Measurements from ENCODE around the gene ASXL1.
"Not testable (repeated sequence)": the region's sequence is repeated elsewhere in the genome, so short reads cannot be mapped to it uniquely, and the experiment has no call there.

The ASXL1 gene

GRCh38 chr20:32336918-32337347 lies 21.2 kb upstream of the ASXL1 start:
- in situ Hi-C loops (cut with MboI; ENCODE audit: low sequenced_read_pairs): no loop called here

DNA sequence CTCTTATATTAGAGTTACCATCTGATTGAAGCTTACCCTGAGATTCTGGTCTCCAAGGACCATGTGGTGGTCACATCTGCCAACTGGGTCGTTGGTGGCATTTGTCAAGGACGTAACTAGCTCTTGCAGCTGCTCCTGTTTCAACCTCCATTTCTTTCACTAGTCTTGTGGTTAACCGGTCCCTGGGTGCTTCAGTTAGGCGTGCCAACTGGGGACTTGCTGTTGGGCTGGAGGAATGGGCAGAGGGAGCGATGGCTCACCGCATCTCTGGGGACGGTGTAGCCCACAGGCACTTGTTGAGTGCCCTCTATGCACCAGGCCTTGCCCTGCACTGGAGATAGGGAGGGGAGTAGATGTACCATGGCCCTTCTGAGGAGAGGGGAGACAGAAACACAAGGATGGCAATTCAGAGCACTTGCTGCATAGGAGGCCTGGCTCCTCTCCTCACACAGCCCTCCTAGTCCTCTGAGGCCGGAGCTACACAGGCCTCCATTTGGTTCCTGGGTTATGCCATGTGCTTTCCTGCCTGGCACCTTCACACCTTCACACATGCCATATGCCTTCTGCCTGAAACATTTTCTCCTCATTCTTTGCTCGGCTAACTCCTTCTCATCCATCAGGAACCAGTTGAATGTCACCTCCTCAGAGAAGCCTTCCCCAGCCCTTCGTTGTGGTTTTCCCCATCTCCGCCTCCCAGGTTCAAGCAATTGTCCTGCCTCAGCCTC lies 20.0 kb upstream of the ASXL1 start:
- in situ Hi-C loops (cut with MboI; ENCODE audit: low sequenced_read_pairs): no loop called here

DNA sequence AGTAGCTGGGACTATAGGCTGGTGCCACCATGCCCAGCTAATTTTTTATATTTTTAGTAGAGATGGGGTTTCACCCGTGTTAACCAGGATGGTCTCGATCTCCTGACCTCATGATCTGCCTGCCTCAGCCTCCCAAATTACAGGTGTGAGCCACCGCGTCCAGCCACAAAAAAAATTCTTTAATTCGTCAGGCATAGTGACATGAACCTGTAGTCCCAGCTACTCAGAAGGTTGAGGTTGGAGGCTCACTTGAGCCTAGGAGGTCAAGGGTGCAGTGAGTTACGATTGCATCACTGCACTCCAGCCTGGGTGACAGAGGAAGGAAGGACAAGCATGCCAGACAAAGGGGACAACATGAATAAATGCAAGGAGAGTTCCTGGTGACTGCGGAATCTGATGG lies 19.5 kb upstream of the ASXL1 start:
- in situ Hi-C loops (cut with MboI; ENCODE audit: low sequenced_read_pairs): no loop called here

DNA sequence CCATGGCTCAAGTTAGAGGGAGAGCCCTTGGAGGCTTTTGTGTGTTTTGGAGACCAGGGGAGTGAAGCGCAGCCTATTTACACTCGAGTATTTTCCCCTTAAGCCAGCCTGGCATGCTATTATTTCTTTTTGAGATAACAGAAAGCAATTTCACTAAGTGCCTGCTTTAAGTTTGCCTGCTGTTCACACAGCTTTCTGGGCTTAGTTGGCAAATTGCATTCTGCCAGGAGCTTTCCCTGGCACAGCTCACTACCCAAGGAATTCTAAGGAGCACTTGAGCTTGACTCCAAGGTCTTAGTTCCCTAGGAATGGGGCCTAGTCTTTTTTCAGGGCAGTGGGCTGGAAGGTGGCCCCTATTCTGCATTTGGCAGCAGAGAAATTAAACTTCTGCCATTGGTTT lies 19.0 kb upstream of the ASXL1 start:
- in situ Hi-C loops (cut with MboI; ENCODE audit: low sequenced_read_pairs): no loop called here

- in situ Hi-C loops (cut with MboI; ENCODE audit: low sequenced_read_pairs): not testable (repeated sequence)
Measured at GRCh38 chr20:32341053-32341452, 17.1 kb upstream of the ASXL1 start.

GRCh38 chr20:32343439-32343838 lies 14.7 kb upstream of the ASXL1 start:
- in situ Hi-C loops (cut with MboI; ENCODE audit: low sequenced_read_pairs): no loop called here

DNA sequence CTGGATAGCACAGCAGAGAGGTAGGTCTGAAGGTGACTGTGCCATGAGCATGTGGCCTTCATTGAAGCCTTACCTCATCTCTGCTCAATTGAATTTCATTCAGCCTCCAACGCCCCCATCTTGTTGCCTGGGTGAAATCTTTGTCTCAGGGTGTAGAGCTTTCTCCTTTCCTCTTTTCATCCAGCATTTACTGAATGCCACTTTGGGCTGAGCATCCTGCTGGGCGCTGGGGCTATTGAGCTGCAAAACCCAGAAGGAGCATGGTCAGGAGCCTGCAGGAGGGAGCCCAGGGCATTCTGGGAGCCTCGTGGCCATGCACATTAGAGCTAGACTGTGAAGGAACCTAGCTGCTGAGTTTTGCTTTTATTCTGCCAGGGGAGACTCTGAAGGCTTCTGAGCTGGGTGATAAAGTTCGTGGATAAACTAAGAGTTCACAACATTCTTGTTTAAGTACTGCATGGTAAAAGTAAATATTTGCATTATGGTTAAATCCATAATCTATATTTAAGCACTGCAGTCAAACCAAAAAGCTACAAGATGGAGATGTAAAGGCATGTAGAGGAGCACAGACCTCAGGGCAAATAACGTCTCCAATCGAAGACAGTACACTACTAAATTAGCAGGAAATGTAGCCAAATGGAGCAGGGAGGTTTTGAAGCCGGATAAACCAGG lies 13.2 kb upstream of the ASXL1 start:
- in situ Hi-C loops (cut with MboI; ENCODE audit: low sequenced_read_pairs): no loop called here

GRCh38 chr20:32348207-32348606 lies 9.9 kb upstream of the ASXL1 start:
- in situ Hi-C loops (cut with MboI; ENCODE audit: low sequenced_read_pairs): no loop called here

- in situ Hi-C loops (cut with MboI; ENCODE audit: low sequenced_read_pairs): no loop called here
Measured at GRCh38 chr20:32350421-32350820, 7.7 kb upstream of the ASXL1 start.

- in situ Hi-C loops (cut with MboI; ENCODE audit: low sequenced_read_pairs): no loop called here
Measured at GRCh38 chr20:32352121-32352720, 5.9 kb upstream of the ASXL1 start.

DNA sequence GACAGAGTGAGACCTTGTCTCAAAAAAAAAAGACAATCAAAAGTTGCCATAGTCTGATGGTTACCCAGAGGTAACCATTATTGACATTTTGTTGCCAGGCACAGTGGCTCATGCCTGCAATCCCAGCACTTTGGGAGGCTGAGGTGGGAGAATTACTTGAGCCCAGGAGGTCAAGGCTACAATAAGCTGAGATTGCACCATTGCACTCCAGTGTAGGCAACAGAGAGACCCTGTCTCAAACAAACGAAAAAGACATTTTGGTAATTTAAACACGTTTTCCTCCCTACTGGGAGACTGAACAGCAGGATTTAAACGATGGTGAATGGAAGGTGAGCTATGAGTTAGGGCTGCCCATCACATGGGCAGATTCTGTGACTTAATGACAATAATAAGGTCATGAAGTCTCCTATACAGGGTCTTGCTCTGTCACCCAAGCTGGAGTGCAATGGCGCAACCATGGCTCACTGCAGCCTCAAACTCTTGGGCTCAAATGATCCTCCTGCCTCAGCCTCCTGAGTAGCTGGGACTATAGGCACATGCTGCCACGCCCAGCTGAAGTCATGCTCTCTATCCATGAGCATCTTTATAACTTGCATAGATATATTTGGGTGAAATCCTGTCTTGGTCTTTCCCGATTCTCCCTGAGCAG lies 4.2 kb upstream of the ASXL1 start:
- in situ Hi-C loops (cut with MboI; ENCODE audit: low sequenced_read_pairs): no loop called here

DNA sequence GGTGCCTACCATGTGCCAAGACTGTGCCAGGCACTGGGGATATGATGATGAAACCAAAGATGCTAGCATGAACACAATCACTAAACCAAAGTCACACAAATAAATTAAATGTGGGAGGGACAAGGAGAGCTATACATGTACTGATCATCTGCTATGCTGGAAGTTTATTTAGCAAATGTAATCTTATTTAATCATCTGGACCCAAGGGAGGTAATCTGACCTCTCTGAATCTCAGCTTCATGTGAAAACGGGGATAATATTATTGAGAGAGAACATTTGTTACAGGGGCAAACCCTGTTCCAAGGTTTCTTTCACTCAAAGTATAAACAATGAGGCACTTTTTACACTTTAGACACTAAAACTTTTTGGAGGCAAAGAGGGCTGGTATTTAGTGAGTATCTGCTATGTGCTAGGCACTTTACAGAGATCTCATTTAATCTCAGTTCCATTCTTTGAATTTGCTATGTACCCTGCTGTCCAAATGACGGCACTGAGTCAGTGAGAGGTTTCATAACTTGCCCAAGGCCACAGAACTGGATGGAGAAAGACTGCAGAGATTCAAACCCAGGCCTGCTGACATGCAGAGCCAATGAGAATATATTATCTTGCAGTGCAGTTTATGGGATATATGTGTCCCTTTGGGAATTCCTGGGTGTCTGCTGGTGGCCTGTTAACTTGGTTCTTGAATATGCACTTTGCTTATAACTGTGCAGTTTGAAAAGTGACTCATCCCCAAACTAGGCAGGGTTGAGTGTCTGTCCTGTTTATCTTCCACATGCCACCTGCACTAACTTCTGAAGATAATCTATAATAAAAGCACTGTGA lies 3.3 kb upstream of the ASXL1 start:
- in situ Hi-C loops (cut with MboI; ENCODE audit: low sequenced_read_pairs): no loop called here

- in situ Hi-C loops (cut with MboI; ENCODE audit: low sequenced_read_pairs): no loop called here
Measured at GRCh38 chr20:32355417-32355841, 2.7 kb upstream of the ASXL1 start.

DNA sequence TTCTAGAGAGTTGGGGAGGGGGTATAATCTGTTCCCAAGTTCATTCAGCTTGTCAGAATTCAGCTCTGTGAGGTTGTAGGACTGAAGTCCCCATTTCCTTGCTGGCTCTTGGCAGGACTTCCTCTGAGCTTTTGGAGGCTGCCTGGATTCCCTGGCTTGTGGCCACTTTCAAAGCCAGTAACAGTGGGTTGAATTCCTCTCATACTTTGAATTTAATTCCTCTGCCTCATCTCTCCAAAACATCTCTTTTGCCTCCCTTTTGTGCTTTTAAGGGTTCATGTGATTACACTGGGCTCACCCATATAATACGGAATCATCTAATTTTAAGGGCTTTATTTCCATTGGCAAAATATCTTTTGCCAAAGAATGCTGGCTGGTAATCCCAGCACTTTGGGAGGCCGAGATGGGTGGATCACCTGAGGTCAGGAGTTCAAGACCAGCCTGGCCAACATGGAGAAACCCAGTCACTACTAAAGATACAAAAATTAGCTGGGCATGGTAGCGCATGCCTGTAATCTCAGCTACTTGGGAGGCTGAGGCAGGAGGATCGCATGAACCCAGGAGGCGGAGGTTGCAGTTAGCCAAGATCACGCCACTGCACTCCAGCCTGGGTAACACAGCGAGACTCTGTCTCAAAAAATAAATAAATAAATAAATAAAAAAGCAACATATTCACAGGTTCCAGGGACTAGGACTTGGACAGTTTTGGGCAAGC lies 2.1 kb upstream of the ASXL1 start:
- in situ Hi-C loops (cut with MboI; ENCODE audit: low sequenced_read_pairs): not testable (repeated sequence)

GRCh38 chr20:32356622-32357374 lies 1.3 kb upstream of the ASXL1 start:
- in situ Hi-C loops (cut with MboI; ENCODE audit: low sequenced_read_pairs): no loop called here

- in situ Hi-C loops (cut with MboI; ENCODE audit: low sequenced_read_pairs): no loop called here
Measured at GRCh38 chr20:32357375-32357868, 709 bp upstream of the ASXL1 start.

- in situ Hi-C loops (cut with MboI; ENCODE audit: low sequenced_read_pairs): no loop called here
Measured at GRCh38 chr20:32358632-32358882, 426 bp downstream of the ASXL1 start.

DNA sequence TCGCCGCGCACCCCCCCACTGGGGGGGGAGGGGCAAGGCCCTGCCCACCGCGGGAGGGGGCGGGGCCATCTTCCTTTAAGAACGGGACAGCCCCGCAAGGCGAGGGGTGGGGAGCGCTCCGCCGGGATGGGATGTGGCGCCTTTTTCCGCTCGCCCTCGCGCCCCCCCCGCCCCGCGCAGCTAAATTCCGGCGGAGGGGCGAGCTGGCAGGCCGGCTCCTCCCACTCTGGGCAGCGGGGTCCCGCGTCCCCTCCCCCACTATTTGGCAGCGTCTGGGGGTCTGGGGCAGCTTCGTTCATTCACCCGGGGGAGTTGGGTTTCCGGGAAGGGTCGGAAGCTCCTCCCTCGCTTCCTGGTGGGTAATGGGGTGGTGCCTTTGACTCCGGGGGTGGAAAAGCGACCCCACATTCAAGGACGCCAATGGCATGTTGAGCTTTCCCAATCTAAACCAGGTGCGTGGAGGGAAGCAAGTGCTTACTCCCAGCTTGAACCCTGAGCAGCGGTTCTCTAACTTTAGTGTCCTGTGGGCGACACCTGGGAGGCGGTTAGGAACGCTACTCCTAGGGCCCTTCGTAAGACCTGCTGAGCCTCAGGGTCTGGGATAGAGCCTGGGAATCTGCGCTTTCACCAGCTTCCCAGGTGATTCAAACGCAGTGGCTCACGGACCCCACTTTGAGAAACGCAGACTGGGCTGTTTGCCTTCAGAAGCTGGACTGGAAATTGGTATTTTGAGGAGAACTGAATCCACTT lies 927 bp downstream of the ASXL1 start:
- in situ Hi-C loops (cut with MboI; ENCODE audit: low sequenced_read_pairs): no loop called here
